Activated CD8-positive, alpha-beta memory T cell treated with anti-CD3 and anti-CD28 coated beads, Interleukin-2, amount 10 ng/mL, durations not matched to agents 7 days and 5 days (primary cell): Measurements from ENCODE around the gene TBXAS1. TPM values are rescaled to one million over a fixed set of nuclear protein-coding genes. Genes with fewer than 3 reads are reported as not detected.
A peak's percentile ranks its signal among the peaks of the same experiment; 100 is the strongest.
"Not testable (repeated sequence)": the region's sequence is repeated elsewhere in the genome, so short reads cannot be mapped to it uniquely, and the experiment has no call there.

Experiments
- ATAC-seq: fragments of 150-1000 bp; cut with Tn5 transposase; one replicate; pipeline ENCODE4 v1.10.0; 2021; ENCODE audit warnings: moderate library complexity
- CTCF ChIA-PET: fragments of 350-600 bp; sonication (Branson Sonifier 250); formaldehyde crosslinking; loops from one replicate; lab custom pipeline; 2021; ENCODE audit warnings: antibody characterized with exemption; lab: Charles Lee
- DNase-seq: peaks from one replicate; pipeline ENCODE4 v3.0.0-alpha.2; 2020
- H3K27ac Mint-ChIP-seq: one replicate; pipeline ENCODE4 v1.8.0; 2021; ENCODE audit warnings: mild to moderate bottlenecking, mixed read lengths
- H3K27me3 Mint-ChIP-seq: one replicate; pipeline ENCODE4 v1.8.0; 2021; ENCODE audit warnings: mixed read lengths
- H3K36me3 Mint-ChIP-seq: one replicate; pipeline ENCODE4 v1.8.0; 2021; ENCODE audit warnings: mild to moderate bottlenecking, mixed read lengths
- H3K4me1 Mint-ChIP-seq: one replicate; pipeline ENCODE4 v1.8.0; 2021; ENCODE audit warnings: mixed read lengths
- H3K4me3 Mint-ChIP-seq: one replicate; pipeline ENCODE4 v1.8.0; 2021; ENCODE audit warnings: mild to moderate bottlenecking, moderate library complexity, mixed read lengths
- H3K9me3 Mint-ChIP-seq: one replicate; pipeline ENCODE4 v1.8.0; 2022; ENCODE audit warnings: low read depth, mixed read lengths
- total RNA-seq, 2 experiments: library from RNA; stranded (reverse); gene quantifications; one replicate each; pipeline ENCODE4 v1.2.3, GENCODE V29; 2021

Gene TBXAS1
- total RNA-seq, 2 experiments from 2014 or later = 1.7 to 3.9 TPM

DNA sequence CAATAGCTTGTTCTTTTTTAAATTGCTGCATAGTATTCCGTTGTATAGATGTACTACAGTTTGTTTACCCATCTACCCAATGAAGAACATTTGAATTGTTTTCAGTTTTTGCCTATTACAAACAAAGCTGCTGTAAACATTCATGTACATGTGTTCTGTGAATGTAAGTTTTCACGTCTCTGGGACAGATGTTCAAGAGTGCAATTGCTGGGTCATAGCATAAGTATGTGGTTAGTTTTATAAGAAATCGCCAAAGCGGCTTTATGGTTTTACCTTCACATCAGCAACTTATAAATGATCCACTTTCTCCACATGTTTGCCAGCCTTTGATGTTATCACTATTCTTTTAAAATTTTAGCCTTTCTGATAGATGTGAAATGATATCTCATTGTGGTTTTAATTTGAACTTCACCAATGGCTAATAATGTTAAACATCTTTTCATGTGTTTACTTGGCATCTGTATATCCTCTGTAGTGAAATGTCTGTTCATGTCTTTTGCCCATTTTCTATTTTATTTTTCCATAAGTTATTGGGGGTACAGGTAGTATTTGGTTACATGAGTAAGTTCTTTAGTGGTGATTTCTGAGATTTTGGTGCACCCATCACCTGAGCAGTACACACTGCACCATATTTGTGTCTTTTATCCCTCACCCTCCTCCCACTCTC is 73.5 kb downstream of the TBXAS1 start:
- DNase-seq = no peak
- H3K4me1 Mint-ChIP-seq = no peaks in the 10 kb centered on the region
- no peak overlapping the region for H3K4me3 Mint-ChIP-seq
- peaks cover 8% of the 10 kb centered on the region for H3K9me3 Mint-ChIP-seq
- no peaks in the 10 kb centered on the region for H3K36me3 Mint-ChIP-seq
- CTCF ChIA-PET = interaction anchor here (1.0 to 1.3 kb wide), 2 partner anchors 102 to 468 kb away, joined by 3 read pairs; no protein-coding TSS in a partner anchor
- no peak overlapping the region for H3K27ac Mint-ChIP-seq
- peaks cover 37% of the 10 kb centered on the region for H3K27me3 Mint-ChIP-seq
- no peak for ATAC-seq

- ATAC-seq, DNase-seq, H3K4me3 Mint-ChIP-seq, H3K36me3 Mint-ChIP-seq, H3K27ac Mint-ChIP-seq, CTCF ChIA-PET, H3K9me3 Mint-ChIP-seq, H3K4me1 Mint-ChIP-seq: not testable (repeated sequence)
- H3K27me3 Mint-ChIP-seq = peaks cover 40% of the 10 kb centered on the region
These were observed 74.0 kb downstream of the TBXAS1 start for GRCh38 chr7:139903103-139903477.

DNA sequence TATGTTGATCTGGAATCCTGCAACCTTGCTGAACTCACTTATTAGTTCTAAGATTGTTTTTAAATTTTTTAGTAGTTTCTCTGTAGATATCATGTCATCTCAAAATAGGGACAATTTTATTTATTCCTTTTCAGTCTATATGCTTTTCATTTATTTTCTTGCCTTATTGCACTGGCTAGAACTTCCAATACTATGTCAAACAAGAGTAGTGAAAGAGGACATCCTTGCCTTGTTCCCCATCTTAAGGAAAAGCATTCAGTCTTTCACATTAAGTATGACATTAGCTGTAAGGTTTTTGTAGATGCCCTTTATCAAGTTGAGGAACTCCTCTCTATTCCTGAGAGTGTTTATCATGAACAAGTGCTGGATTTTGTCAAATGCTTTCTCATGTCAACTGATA is 77.8 kb downstream of the TBXAS1 start:
- ATAC-seq = no peak
- no peak for DNase-seq
- Mint-ChIP-seq H3K4me3 (no peak overlapping the region), H3K4me1 (no peaks in the 10 kb centered on the region), H3K9me3 (peaks cover 8% of the 10 kb centered on the region), H3K36me3 (no peaks in the 10 kb centered on the region), H3K27ac (no peak overlapping the region), H3K27me3 (peaks cover 56% of the 10 kb centered on the region)
- CTCF ChIA-PET = no interaction called here

DNA sequence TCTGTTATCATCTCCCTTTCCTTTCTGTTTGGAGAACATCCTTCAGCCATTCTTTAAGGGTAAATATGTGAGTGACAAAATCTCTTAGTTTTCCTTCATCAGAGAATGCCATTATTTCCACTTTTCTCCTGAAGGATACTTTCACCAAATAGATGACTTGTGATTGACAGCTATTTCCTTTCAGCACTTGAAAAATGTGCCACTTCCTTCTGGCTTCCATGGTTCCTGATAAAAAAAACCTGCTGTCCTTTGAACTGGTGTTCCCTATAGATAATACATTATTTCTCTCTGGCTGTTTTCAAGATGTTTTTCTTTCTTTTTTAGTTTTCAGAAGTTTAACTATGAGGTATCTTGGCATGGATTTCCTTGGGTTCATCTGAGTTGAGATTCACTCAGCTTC is 79.7 kb downstream of the TBXAS1 start:
- DNase-seq = no peak
- ATAC-seq = no peak
- Mint-ChIP-seq H3K9me3 (no peaks in the 10 kb centered on the region), H3K4me3 (no peak overlapping the region), H3K36me3 (no peaks in the 10 kb centered on the region), H3K27me3 (peaks cover 59% of the 10 kb centered on the region), H3K27ac (no peak overlapping the region), H3K4me1 (no peaks in the 10 kb centered on the region)
- CTCF ChIA-PET = no interaction called here

- H3K36me3 Mint-ChIP-seq = peaks cover under 1% of the 10 kb centered on the region
- H3K4me1 Mint-ChIP-seq = peaks cover under 1% of the 10 kb centered on the region
- peaks cover 52% of the 10 kb centered on the region for H3K27me3 Mint-ChIP-seq
- no peaks in the 10 kb centered on the region for H3K9me3 Mint-ChIP-seq
- DNase-seq (no peak), ATAC-seq (no peak)
- CTCF ChIA-PET = no interaction called here
- H3K4me3 Mint-ChIP-seq = no peak overlapping the region
- no peak overlapping the region for H3K27ac Mint-ChIP-seq
These were observed 80.5 kb downstream of the TBXAS1 start for GRCh38 chr7:139909379-139910050.

DNA sequence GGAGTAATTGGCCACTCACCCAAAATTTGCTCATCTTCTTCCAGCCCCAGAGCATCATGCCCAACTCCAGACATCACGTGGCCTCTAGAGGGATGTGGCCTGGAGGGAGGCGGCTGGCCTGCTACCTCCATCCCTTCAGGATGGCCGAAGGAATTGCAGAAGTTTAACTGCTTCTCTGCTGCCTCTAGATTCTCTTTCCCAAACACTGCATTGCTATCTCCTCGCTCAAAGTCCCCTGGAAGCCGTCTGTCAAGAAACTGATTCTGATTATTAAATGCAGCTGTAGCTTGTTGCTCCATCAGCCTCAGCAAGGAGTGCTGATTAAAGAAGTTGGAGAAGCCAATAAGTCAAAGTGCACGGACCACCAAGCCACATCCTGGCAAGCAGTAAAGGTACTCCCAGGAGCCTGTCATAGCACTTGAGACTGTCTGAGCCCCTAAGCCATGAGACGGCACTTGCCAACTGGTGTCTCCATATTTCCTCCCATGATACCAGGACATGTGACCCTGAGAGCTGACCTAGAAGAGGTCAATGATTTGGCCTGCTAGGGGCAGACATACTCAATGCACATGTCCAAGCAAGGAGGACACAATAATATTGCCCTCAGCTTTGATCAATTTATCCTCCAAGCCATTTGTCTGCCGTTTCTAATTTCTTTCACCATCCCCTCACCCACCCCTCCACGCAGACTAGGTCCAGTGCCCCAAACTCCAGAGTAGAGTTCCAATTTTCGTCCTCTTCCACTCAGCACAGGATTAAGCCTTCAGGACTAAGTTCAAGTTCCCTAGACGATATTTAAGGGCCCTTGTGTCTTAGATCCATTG is 84.2 kb downstream of the TBXAS1 start:
- H3K4me1 Mint-ChIP-seq = peaks cover 21% of the 10 kb centered on the region
- H3K27me3 Mint-ChIP-seq = peaks cover 24% of the 10 kb centered on the region
- H3K36me3 Mint-ChIP-seq = peaks cover 2% of the 10 kb centered on the region
- H3K4me3 Mint-ChIP-seq = no peak overlapping the region
- no peaks in the 10 kb centered on the region for H3K9me3 Mint-ChIP-seq
- CTCF ChIA-PET = interaction anchor here (0.6 to 1.2 kb wide), 2 partner anchors 10 to 12 kb away, joined by 3 to 4 read pairs; no protein-coding TSS in a partner anchor
- DNase-seq = no peak
- H3K27ac Mint-ChIP-seq = no peak overlapping the region
- no peak for ATAC-seq

DNA sequence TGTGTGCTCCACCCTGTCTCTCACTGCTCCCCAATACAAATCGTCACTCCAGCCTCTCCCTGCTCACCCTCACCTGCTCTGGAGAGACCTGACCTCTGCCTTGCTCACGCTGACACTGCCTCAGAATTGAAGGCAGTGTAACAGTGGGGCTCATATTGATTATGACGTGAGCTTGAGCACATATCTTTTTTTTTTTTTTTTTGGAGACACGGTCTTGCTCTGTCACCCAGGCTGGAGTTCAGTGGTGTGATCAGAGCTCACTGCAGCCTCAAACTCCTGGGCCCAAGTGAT is 84.7 kb downstream of the TBXAS1 start:
- Mint-ChIP-seq H3K27ac (no peak overlapping the region), H3K4me1 (peaks cover 21% of the 10 kb centered on the region), H3K36me3 (peaks cover 2% of the 10 kb centered on the region), H3K27me3 (peaks cover 25% of the 10 kb centered on the region), H3K4me3 (no peak overlapping the region), H3K9me3 (no peaks in the 10 kb centered on the region)
- CTCF ChIA-PET = interaction anchor here (0.6 to 1.1 kb wide), 2 partner anchors 12 to 23 kb away, joined by 3 read pairs; no protein-coding TSS in a partner anchor
- no peak for ATAC-seq
- DNase-seq = no peak

- Mint-ChIP-seq H3K36me3 (peaks cover 2% of the 10 kb centered on the region), H3K4me1 (peaks cover 21% of the 10 kb centered on the region), H3K9me3 (no peaks in the 10 kb centered on the region), H3K27ac (no peak overlapping the region), H3K4me3 (no peak overlapping the region), H3K27me3 (peaks cover 26% of the 10 kb centered on the region)
- CTCF ChIA-PET = interaction anchor here (1.1 to 1.5 kb wide), 2 partner anchors 22 to 104 kb away, joined by 3 read pairs; no protein-coding TSS in a partner anchor
- ATAC-seq = no peak
- DNase-seq = no peak
These were observed 85.5 kb downstream of the TBXAS1 start for GRCh38 chr7:139914306-139915267.

DNA sequence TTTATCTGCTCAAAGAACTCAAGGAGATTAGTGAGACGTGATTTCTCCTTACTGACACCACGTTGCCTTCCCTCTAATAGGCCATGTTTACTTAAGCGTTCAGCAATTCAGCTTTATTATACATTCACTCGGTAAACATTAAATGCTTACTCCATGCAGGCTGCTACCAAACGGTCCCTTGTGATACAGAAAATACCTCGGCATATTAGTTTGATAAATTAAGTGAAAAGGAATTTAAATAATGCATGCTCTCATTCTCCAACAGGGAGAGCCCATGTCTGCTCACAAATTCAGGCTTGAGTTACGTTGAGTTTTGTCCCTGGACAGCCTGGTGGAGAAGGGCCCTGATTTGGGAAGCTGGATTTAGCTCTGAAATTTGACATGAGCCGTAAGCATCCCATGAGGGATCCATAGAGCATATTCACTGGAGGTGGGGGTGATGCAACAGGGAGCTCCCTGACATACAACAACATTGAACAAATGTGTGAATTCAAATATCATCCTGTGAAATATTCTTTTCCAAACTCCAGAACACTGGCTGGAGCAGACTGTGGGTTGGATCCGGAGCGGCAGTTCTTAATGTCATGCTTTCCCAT is 86.3 kb downstream of the TBXAS1 start:
- H3K27me3 Mint-ChIP-seq = peaks cover 21% of the 10 kb centered on the region
- H3K36me3 Mint-ChIP-seq = peaks cover 2% of the 10 kb centered on the region
- ATAC-seq (no peak), DNase-seq (no peak)
- H3K9me3 Mint-ChIP-seq = no peaks in the 10 kb centered on the region
- CTCF ChIA-PET = interaction anchor here (1.5 kb wide), 1 partner anchor 105 kb away, joined by 3 read pairs; no protein-coding TSS in a partner anchor
- peaks cover 21% of the 10 kb centered on the region for H3K4me1 Mint-ChIP-seq
- H3K27ac Mint-ChIP-seq = no peak overlapping the region
- no peak overlapping the region for H3K4me3 Mint-ChIP-seq

DNA sequence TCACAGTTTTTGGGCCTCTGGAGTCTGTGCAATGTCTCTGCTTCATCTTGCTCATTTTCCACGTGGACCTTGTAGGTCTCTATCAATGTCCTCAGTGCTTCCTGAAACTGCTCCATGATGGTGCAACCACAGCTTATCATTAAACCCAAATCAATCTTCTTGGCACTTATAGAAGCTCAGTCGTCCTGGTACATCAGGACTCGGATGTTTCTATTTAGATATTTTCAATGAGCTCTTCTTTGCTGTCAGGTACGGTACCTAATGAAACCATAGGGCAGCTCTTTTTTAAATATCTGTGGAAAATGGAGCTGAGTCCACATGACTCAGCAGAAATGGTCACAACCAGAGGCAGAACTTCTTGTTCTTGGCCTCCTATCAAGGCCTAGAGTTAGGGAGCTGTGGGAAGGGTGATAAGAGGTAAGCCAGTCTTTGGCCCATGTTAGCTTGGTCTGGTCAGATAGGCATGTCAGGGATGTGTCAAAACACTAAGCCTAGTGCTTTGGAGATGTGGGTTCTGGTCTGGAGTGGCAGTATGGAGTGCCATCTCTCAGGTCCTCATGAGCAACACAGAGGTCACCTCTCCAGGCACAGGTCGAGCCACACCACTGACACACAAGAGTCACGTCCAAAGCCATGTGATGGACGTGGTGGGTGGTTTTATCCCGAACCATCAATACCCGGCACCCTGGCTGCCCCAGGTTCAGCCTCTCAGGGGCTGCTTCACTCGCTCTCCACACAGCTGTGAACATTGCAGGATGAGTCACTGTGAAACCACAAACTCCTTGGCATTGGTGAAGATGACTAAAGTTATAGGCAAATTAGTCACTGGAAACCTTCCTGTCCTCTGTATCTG is 87.0 kb downstream of the TBXAS1 start:
- Mint-ChIP-seq H3K4me1 (peaks cover 21% of the 10 kb centered on the region), H3K4me3 (no peak overlapping the region), H3K27me3 (peaks cover 27% of the 10 kb centered on the region), H3K36me3 (peaks cover 2% of the 10 kb centered on the region), H3K9me3 (no peaks in the 10 kb centered on the region), H3K27ac (peak overlapping the region; percentile 17)
- peak; percentile 87 for DNase-seq
- peak; percentile 95 for ATAC-seq
- CTCF ChIA-PET = interaction anchor here (1.0 to 1.8 kb wide), 6 partner anchors 21 to 411 kb away, joined by 3 to 7 read pairs (median 4); no protein-coding TSS in a partner anchor

- peaks cover 25% of the 10 kb centered on the region for H3K27me3 Mint-ChIP-seq
These were observed 87.8 kb downstream of the TBXAS1 start for GRCh38 chr7:139916717-139917395.

More at GRCh38 chr7:139916717-139917395, 87.8 kb downstream of the TBXAS1 start:
- DNase-seq = no peak
- Mint-ChIP-seq H3K36me3 (peaks cover 2% of the 10 kb centered on the region), H3K9me3 (no peaks in the 10 kb centered on the region), H3K27ac (no peak overlapping the region), H3K4me1 (peaks cover 21% of the 10 kb centered on the region), H3K4me3 (no peak overlapping the region)
- ATAC-seq = no peak
- CTCF ChIA-PET = interaction anchor here (1.0 to 1.8 kb wide), 5 partner anchors 20 to 410 kb away, joined by 3 to 7 read pairs (median 4); no protein-coding TSS in a partner anchor
